HepG2 (cell line): ENCODE data around the gene VWA3B.

Source experiments
- BCL6 ChIP-seq: IDR thresholded peaks from 2 replicates; pipeline ENCODE4 v1.6.1; 2016; ENCODE audit warnings: missing genetic modification reagents, missing compliant biosample characterization
- CBFB ChIP-seq: sonication (generic); formaldehyde crosslinking; IDR thresholded peaks from 2 replicates; pipeline ENCODE4 v1.4.0; 2020; ENCODE audit warnings: missing genetic modification reagents
- CHD2 ChIP-seq: IDR thresholded peaks from 2 replicates; pipeline ENCODE4 v1.6.1; 2011; ENCODE audit warnings: low read depth, low read length, improper control_type of control experiment
- NR3C1 ChIP-seq: sonication (generic); formaldehyde crosslinking; IDR thresholded peaks from 2 replicates; pipeline ENCODE4 v1.4.0; 2020; ENCODE audit warnings: missing genetic modification reagents
- SRF ChIP-seq: IDR thresholded peaks from 2 replicates; pipeline ENCODE4 v1.6.1; 2011; ENCODE audit warnings: mild to moderate bottlenecking, low read depth, low read length, moderate library complexity
- USF2 ChIP-seq, 2 experiments: sonication (generic) in 1 of 2; formaldehyde crosslinking in 1 of 2; IDR thresholded peaks; 2 replicates each; pipeline versions ENCODE4 v1.5.1 to v1.6.1; 2011 to 2020; ENCODE audit warnings: borderline replicate concordance in 1 of 2, low read depth in 1 of 2, low read length in 1 of 2, mild to moderate bottlenecking in 1 of 2, missing genetic modification reagents in 1 of 2, moderate library complexity in 1 of 2
- ZBTB7A ChIP-seq: sonication (generic); formaldehyde crosslinking; IDR thresholded peaks from 2 replicates; pipeline ENCODE4 v1.8.0; 2022; ENCODE audit warnings: mild to moderate bottlenecking, missing genetic modification reagents

DNA sequence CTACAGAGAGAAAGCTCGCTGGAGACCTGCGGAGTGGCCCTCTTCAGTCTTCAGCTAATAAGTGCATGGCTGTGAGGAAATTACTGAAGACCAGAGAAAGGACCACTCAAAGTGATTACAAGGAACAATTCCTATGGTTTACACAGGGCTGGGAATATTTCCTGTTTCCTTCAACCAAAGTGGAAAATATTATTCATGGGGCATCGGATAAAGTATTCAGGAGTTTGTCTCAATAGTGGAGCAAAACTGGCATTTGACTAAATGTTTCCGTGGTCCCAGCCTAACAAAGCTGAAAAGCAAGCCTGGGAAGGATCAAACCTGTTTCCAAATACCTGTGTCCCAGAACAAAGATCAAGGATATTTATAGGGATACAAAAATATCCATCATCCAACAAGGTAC lies 227.3 kb downstream of the VWA3B start:
- TF ChIP-seq ZBTB7A (CRISPR knock-in tag): no peak
- no peak for TF ChIP-seq CHD2
- no peak for TF ChIP-seq BCL6
- no peak for TF ChIP-seq SRF
- TF ChIP-seq NR3C1: no peak
- TF ChIP-seq USF2 (IDR thresholded peaks at IDR 0.05; ENCODE audit: low read depth, low read length): no peak
- TF ChIP-seq USF2 (CRISPR knock-in tag; IDR thresholded peaks at IDR 0.05; ENCODE audit: borderline replicate concordance): no peak
- TF ChIP-seq CBFB (CRISPR knock-in tag): no peak
